IPS-NIHi11 (cell line): ENCODE results near the gene MRPL11.
"Not testable (repeated sequence)": the region's sequence is repeated elsewhere in the genome, so short reads cannot be mapped to it uniquely, and the experiment has no call there.

Experiments used
- DNase-seq: peaks from one replicate; pipeline ENCODE4 v3.0.0; 2012; ENCODE audit warnings: mixed read lengths, low spot score

Gene MRPL11

DNA sequence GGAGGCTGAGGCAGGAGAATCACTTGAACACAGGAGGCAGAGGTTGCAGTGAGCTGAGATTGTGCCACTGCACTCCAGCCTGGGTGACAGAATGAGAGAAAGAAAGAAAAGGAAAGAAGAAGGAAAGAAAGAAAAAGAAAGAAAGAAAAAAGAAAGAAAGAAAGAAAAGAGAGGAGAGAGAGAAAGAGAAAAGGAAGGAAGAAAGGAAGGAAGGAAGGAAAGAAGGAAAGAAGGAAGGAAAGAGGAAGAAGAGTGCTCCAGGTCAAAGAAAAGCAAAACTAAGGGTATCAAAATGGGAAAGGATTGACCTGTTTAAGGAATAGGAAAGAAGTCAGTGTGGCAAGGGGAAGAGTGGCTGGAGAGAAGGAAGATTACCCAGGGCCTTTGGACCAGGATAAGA is 7.4 kb downstream of the MRPL11 start:
- not testable (repeated sequence) for DNase-seq

DNA sequence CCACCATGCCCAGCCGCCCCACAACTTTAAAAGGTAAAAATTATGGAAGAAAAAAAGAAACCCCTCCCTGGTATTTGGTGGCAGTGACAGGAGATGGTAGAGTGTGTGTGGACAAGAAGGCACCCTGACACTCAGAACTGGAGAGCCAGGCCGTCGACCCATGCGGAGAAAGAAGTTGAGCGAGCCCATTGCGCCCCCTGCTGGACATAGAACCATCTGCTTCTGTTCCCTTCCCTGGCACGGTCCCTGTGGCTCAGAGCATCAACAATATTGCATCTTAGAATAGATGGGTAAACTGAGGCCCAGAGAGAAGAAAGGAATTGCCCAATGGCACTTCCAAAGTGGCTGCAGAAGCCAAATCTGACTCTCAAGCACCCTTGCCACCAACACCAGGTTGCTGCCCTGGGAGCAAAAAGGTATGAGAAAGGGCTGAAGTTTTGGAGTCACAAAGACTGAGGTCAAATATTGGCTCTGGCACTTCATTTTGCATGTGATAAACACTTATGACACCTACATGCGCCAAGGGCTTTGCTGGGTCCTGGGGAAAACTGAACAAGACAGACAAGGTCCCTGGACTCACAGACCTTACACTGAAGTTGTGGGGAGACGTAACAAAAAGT is 8.6 kb downstream of the MRPL11 start:
- peak; percentile 79 for DNase-seq

DNA sequence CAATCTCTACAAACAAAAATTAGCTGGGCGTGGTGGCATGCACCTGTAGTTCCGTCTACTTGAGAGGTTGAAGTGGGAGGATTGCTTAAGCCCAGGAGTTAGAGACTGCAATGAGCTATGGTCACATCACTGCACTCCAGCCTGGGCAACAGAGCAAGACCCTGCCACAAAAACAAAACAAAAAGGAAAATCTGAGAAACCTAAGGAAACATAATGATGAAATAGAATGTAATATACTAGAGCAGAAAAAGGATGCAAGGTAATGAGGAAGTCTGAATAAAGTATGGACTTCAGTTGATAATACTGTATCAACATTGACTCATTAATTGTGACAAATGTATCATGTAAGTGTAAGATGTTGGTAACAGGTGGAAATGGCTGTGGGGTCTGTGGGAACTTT is 9.7 kb downstream of the MRPL11 start:
- DNase-seq: no peak

DNA sequence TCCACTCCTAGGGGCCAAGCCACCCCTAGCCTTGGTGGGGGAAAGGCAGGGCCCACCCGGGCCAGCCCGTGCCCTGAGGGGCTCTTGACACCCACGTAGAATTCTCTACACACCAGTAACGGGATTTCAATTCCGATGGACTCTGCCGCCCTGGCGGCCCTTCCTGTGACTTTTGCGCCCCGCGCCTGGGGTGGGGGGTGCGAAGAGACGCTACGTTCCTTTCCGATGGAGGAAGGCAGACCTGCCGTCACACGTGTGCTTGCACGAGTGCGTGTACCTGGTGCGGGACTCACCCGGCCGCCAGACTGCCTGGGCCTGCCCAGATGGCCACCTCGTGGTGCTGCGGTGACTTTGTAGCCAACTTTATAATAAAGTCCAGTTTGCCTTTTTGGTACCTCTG is 12.3 kb downstream of the MRPL11 start:
- DNase-seq: no peak

DNA sequence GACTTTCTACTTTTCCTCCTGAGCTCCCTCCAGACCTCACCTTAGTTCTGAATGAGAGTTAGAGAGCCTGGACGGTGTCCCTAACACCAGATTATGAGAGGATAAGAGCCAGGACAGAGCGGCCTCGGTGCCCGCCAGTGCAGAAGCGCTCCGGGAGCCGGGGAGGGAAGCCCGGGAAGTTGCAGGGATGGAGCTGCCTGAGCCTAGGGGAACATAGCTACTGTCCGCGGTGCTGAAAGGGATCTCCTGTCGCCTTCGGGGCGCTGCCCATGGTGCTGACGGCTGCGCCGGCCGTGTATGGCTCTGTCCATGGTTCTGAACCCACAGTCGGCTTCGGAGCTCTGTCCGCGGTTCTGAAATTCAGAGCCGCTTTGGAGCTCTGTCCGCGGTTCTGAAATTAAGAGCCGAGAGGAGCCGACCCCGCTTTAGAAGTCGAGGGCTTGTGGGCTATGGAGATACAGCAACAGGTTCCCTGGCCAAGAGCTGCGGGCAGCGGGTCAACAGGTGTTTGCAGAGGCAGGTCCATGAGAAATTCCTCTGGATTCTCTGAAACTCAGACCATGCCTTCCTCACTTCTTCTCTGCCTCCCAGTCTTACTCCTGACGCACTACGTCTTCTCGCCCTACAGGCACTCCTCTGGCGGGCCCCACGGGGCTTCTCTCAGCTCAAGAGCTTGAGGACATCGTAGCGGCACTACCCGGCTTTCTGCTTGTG is 17.0 kb downstream of the MRPL11 start:
- peak; percentile 91 for DNase-seq

DNA sequence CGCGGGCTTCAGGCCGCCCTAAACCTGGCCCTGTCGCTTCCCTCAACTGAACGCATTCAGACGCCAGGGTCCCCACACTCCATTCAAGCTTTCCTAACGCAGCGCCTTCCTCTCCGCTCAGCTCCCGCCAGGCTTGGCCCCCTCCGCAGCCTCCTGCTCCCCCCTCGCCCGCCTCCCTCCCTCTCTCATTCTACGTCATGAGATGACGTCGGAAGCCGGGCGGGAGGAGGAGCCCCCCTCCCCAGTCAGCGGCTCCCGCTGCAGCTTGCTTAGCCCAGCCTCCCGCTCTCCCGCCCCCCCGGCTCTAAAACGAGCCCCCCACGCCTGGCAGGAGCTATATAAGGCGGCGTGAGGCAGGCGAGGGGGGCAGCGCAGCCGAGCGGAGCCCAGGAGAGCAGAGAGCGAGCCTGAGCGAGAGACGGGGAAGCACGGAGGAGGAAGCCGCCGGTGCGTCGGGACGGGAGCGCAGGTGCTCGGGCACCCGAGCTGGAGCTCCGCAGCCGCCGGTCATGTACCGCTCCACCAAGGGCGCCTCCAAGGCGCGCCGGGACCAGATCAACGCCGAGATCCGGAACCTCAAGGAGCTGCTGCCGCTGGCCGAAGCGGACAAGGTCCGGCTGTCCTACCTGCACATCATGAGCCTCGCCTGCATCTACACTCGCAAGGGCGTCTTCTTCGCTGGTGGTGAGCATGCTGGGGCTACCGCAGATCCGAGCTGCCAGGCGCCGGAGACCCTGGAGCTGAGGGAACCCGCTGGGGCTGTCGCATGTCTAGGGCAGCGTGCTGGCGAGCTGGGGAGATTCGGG is 17.8 kb downstream of the MRPL11 start, which contains the start of gene NPAS4:
TSS of gene NPAS4 (plus strand) at position 365 of the 806 bp plus-strand sequence. CDS start at position 510, 145 bp downstream.
- peak; percentile 64 for DNase-seq

DNA sequence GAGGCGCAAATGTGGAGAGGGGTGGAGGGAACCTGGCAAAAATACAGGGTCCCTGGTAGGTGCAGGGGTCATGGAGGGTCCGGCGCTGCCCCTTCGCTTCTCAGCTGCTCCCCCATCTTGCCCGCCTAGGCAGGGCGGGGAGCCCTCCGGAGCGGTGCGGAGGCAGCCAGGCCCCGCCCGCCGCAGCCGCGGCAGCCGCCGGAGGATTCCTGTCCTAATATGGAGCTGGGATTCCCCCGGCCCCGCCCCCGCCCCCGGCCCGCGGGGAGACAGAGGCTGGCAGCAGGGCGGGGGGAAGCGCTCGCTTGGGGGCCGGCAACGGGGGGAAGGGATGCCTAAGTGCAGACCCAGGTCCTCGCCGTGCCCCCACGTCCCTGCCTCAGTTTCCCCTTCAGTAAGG is 18.8 kb downstream of the MRPL11 start:
- peak; percentile 80 for DNase-seq

DNA sequence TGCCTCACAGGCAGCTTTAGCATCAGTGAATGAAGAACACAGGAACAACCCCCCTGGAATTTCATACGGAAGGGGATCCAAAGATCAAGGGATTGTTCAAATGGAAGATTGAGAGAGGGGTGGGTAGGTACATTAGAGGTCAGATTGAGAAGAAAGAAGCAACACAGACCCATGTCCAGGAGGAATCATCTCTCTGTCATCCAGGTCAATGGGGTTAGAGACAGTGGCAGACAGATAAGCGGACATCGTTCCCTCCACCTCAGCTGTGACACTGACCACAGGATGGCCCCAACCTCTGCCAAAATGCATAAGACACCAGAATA is 19.7 kb downstream of the MRPL11 start:
- DNase-seq: no peak

DNA sequence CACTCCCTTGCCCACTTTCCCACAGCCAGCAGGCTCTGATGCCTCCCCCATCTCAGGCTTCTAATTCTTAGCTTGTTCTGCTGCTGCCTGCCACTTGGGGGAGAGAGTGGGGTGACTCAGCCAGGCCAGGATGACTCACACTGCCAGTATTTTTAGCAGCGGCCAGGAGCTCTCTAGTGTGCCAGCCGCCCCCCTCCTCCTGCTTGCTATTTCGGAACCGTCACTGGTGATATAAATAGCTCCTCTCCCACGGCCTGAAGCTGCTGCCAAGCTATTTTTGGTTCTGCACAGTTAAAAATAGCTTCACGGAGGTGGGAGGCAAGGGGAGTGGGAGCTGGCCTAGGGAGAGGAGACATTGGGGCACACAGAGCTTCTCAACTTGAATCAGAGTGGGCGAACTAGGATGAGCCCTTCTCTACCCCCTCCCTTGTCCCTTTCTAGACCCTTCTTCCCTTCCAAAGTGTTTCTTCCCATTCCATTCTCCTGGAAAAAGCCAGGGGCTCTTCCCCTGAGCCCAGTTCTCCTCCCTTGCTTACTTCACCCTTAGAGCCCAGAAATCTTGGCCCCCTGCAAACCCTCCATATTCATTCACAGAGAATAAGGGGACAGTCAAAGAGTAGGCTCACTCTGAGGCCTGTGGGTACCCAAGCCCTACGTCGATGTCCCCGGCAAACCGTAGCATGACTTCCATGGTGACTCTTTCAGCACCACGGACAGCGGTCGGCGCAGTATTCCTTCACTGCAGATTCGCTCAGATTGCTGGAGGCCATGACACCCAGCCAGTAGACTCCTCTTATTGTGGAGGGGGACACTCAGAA is 20.3 kb downstream of the MRPL11 start:
- DNase-seq: peak; percentile 78

DNA sequence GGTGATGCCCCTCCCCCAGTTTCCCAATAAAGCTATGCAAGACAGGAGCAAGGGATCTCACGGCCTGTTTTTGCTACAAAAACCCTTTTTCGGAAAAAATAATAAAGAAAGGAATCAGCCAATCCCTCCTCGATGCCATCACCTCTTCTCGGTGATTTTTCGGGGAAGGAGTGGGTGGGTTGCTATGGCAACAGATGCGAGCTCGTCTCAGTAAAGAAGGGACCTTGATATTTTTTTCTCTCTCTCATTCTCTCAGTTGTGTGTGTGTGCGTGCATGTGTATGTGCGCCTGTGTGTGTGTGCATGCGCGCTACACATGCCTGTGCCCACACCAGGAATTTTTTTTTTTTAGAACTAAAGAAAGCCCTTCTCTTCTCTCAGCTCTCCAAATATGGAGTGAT is 21.6 kb downstream of the MRPL11 start:
- DNase-seq: no peak

DNA sequence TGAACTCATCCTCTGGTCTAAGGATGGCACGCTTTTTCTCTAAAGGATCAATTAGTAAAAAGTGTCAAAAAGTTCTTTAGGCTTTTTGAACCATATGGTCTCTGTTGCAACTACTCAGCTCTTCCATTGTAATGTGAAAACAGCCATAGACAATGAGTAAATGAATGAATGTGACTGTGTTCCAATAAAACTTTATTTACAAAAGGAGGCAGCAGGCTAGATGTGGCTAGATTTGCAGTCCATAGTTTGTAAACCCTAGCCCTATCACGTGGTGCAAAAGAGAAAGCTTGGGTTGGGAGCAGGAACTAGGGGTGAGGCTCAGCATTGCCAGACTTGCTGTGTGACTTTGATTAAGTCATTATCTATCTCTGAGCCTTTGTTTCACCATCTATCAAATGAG is 23.2 kb downstream of the MRPL11 start:
- no peak for DNase-seq

DNA sequence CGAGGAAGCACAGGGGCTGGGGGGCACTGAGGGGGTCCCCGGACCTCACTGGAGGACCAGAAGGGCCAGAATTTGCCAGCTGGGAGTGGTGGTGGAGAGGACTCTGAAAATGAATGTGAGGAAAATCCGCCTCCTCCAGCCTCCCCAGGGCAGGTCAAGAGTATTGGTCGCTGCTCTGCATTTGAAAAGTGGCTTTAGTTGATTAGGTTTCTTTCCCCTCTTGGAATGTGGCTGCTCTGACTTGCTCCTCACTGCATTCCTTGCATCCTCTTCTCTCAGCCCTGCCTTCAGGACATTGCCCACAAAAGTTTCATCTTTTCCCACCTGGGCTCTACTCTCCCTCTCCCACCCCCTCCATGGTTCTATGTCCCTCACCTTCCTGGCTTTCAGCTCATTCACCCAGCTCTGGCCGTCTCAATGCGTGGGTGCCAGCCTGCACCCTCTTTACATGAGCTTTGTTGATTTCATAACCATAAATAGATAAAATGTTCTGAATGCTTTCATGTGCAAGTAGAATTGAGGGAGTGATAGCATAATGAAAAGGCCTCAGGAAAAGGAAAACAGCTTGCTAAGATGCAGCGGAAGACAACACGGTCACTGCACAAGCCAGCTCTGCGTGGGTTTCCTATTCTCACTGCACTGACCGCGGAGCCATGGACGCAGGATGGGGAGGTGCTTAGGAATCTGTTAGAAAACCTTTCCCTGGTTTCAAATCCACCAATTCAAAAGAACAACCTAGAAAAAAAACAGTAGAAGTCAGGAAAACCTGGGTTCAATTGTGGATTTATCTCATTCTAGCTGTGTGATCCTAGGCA is 24.3 kb downstream of the MRPL11 start:
- DNase-seq: peak; percentile 38

DNA sequence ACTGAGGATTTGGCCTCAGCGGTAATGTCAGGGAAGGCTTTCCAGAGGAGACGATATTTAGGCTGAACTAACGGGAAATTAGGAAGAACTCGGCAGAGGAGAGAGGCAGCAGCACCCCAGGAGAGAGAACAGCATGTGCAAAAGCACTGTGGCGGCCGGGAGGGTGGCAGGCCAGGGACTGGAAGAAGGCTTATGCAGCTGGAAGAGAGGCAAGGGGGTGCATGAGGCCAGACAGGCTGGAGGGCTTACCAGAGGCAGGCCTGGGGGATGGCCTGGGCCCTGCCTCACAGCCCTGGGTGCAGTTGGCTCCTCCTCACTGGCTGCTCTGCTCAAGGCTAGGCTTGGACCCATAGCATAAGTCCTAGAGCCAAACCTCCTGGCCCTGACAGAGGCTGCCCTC is 25.5 kb downstream of the MRPL11 start:
- no peak for DNase-seq

DNA sequence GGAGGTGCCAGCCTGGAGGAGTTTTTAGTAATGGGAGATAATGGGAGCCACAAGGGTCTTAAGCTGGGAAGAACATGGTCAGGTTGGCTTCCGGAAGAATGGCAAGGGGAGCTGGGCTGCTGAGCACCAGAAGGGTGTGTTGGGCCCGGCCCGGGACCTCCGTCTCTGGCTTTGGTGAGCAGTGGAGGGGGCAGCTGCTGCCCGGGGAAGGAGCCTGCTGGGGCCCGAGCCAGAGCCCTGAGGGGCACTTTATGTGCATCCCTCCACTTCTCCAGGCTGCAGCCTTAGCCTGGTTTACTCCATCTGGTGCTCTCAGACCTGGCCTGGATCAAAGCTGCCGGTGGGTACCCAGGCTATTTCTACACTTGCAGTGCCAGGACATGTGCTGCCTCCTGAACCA is 26.5 kb downstream of the MRPL11 start:
- DNase-seq: no peak

DNA sequence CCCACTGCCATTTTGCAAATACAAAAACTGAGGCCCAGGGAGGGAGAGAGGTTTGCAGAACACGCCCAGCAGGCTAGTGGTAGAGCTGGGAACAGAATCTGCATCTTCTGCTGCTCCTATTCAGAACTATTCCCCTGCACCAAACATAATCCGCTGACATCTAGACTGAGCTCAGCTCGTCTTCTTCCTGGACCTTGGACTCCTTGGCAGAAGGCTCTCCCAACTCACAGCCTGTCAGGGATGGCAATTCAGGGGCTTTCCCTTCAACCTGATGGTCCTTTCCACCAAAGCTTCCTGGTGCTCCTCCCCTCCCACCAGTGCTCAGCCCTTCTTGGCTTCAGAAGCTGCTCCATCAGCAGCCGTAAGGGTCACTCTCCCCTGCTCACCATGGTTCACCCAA is 27.3 kb downstream of the MRPL11 start:
- DNase-seq: no peak

DNA sequence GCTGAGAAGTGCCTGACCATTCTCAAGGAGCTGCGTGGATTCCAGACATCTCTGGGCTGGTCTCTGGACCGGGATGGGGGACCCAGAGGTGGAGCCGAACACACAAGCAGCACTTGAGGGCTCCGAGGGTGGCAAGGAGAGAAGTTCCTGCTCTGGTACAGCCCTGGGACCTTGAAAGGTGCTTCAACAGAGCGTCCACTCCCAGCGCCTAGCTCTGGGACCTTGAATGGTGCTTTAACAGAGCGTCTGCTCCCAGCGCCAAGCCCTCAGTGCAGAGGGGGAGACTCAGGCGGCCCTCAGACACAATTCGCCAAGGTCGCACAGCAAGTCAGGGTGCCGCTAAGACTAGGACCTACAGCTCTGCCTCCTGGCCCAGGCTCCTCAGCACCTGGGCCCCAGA is 28.5 kb downstream of the MRPL11 start:
- DNase-seq: no peak

DNA sequence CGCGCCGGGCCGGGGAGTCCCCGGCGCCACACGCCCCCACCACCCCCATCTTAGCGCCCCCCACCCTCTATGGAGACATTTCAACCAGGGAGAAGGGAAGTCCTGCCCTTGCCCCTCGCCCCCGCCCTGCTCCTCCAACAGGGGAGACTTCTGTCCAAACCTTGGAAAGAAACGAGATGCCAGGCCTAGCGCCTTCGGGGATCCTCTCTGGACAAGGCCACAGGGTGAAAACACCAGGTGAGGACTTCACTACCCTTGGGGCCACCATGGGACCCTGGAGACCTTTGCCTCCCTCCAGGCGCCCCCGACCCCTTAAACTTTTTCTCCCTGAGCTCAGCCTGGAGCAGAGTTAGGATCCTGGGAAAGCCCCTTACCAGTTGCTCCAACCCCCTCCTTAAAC is 29.4 kb downstream of the MRPL11 start:
- no peak for DNase-seq

DNA sequence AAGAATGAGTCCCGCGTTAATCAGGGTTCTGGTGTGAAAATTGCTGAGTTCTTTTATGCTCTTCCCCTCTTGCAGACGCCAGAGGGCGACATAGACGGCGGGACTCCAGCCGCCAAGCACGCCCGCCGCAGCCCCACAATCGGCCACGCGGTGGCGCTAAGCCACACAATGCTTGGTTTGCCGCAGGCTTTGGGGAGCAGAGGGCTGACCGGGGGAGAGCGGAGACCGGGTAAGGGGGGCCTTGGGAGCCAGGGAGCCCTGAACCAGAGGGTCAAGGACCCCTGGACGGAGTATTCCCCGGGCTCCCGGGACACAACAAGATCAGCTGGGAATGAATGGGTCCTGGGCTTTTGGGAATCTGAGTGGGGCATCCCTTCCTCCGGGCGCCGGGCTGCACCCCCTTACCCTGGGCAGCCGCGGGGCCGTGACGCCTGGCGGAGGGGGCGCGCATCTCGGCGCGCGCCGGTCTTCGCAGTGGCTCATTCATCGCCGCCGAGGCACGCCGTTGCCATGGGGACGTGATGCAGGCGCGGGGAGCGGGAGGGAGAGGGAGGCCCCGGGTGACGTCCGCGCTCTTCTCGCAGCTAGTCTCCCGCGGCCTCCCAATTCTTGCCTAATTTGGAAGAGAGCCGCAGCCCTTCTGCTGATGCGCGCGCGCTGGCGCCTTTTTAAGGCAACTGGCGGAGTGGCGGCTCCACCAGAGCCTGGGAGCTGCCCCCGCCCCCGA is 30.0 kb downstream of the MRPL11 start:
- peak; percentile 96 for DNase-seq

DNA sequence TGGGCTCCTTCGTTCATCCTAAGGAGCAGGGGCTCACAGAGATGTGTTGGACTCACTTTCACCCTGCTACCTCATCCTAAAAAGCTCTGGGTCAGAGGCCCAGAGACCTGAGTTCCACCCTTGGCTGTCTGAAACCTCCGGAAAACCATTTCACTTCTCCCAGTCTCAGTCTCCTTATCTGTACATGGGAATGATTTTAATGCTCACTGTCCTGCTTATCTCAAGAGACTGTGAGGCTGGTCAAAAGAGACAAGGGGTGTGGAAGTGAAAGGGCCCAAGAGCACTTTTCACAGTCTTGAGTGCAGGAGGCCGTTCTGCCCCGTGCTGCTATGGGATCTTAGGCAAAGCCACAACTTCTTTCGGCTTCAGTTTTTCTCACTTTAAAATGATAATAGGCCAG is 31.0 kb downstream of the MRPL11 start:
- DNase-seq: no peak

DNA sequence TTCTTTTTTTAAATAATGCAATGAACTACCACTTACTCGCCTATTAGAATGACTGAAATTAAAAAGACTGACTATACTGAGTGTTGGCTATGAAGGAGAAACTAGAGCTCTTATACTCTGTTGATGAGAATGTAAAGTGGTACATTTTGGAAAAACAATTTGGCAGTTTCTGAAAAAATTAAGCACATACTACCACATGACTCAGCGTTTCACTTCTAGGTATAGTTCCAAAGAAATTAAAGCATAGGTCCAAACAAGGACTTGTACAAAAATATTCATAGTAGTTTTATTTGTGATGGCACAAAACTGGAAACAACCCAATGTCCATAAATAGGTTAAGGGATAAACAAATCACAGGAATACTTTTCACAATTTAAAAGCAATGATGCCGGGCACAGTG is 44.7 kb downstream of the MRPL11 start:
- no peak for DNase-seq

DNA sequence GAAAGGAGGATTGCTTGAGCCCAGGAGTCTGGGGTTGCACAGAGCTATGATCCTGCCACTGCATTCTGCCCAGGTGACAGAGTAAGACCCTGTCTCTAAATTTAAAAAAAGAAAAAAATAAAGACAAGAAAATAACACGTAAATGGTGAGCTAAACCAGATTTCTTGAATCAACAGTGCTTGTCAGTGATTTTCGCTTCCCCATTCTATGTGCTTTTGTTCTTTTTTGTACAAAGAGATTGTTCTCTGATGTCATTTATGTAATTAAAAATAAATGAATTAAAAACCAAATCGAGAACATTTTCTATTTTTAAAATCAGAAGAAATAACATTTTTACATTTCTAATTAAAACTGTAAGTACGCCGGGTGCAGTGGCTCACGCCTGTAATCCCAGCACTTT is 47.3 kb downstream of the MRPL11 start:
- DNase-seq: no peak
